ENCODE measurements around the gene ZSWIM5.
"Not testable (repeated sequence)": the region's sequence is repeated elsewhere in the genome, so short reads cannot be mapped to it uniquely, and the experiment has no call there.

The ZSWIM5 gene

DNA sequence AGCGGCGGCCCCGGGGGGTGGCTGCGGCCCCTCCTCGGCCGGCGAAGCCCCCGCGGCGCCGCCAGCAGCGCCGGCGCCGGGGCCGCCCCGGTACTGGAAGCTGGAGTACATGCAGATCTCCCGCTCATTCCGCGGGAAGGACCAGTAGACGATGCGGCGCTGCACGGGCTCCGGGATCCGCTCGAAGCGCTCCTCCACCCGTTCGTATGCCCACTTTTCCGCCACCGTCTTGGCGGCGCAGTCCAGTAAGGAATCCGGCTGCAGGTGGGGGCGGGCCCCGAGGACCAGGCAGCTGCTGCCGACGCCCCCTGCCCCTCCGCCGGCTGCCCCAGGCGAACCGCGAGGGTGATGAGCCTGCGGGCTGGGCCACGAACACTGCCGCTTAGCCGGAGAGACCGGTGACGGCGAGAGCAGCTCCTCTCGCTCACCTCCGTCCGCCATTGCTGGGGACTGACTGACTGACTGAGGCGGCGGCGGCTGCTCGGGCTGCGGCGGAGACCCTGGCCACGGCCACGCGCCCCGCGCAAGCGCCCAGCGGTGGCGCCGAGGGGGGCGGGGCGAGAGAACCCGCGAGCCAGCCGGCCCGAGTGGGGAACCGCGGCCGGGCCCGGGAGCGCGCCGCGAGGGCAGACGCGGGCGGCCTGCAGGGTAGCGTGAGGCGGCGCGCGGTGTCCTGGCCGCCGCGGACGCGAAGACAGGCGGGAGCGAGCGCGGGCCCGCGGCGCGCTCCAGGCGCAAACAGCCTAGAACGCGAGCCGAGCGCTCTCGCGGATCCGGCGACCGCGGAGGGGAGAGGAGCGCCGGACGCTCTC is at the start of gene ZSWIM5:
Gene ZSWIM5 (minus strand): TSS at position 696 of the 812 bp plus-strand sequence. CDS start 255 bp downstream, at position 441.
- TF ChIP-seq, protein P1, sequence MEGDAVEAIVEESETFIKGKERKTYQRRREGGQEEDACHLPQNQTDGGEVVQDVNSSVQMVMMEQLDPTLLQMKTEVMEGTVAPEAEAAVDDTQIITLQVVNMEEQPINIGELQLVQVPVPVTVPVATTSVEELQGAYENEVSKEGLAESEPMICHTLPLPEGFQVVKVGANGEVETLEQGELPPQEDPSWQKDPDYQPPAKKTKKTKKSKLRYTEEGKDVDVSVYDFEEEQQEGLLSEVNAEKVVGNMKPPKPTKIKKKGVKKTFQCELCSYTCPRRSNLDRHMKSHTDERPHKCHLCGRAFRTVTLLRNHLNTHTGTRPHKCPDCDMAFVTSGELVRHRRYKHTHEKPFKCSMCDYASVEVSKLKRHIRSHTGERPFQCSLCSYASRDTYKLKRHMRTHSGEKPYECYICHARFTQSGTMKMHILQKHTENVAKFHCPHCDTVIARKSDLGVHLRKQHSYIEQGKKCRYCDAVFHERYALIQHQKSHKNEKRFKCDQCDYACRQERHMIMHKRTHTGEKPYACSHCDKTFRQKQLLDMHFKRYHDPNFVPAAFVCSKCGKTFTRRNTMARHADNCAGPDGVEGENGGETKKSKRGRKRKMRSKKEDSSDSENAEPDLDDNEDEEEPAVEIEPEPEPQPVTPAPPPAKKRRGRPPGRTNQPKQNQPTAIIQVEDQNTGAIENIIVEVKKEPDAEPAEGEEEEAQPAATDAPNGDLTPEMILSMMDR (IDR thresholded peaks at IDR 0.05; ENCODE audit: insufficient read depth, missing control alignments): no peak
- no peak for FAIRE-seq
- DNase-seq (ENCODE audit: insufficient read length, low spot score): peak; percentile 34

DNA sequence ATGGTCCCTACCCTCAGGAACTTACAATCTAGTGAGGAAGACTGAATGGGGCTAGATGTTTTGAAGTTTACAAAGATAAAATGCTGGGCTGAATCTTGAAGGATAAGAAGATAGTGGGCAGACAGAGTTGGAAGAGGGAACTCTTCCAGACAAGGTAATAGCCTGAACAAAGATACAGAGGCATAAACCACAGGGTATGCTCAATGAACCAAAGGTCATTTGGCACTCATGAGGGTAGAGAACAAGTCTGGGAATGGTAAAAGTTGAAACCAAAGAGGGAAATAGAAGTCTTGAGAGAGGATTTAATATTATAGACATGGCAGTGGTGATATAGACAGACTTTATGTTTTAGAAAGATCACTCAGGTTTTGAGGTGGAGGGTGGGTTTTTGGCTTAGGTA is 48.1 kb upstream of the ZSWIM5 start:
- FAIRE-seq: no peak
- TF ChIP-seq, protein P1 (IDR thresholded peaks at IDR 0.05; ENCODE audit: insufficient read depth, missing control alignments): no peak
- DNase-seq (ENCODE audit: insufficient read length, low spot score): no peak

DNA sequence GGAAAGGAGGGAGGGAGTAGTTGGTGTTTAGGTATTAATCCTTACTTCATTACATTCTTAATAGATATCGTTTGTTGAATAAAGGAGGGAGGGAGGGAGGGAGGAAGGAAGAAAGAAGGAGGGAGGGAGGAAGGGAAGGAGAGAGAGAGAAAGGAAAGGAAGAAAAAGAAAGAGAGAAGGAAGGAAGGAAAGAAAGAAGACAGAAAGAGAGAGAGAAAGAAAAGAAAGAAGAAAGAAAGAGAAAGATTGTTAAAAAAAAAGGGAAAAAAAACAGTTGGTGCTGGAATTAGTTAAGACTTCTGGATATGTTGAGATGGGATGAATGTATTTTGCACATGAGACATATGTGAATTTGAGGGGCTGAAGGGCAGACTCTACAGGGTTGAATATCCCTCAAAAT is 44.1 kb upstream of the ZSWIM5 start:
- FAIRE-seq (no peak), DNase-seq (ENCODE audit: insufficient read length, low spot score) (no peak)
- TF ChIP-seq, protein P1 (IDR thresholded peaks at IDR 0.05; ENCODE audit: insufficient read depth, missing control alignments): no peak

DNA sequence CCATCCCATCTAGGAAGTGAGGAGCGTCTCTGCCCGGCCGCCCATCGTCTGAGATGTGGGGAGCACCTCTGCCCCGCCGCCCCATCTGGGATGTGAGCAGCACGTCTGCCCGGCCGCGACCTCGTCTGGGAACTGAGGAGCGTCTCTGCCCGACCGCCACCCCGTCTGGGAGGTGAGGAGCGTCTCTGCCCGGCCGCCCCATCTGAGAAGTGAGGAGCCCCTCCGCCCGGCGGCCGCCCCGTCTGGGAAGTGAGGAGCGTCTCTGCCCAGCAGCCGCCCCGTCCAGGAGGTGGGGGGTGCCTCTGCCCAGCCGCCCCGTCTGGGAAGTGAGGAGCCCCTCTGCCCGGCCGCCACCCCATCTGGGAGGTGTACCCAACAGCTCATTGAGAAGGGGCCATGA is 41.6 kb upstream of the ZSWIM5 start:
- FAIRE-seq; DNase-seq (ENCODE audit: insufficient read length, low spot score): not testable (repeated sequence)

DNA sequence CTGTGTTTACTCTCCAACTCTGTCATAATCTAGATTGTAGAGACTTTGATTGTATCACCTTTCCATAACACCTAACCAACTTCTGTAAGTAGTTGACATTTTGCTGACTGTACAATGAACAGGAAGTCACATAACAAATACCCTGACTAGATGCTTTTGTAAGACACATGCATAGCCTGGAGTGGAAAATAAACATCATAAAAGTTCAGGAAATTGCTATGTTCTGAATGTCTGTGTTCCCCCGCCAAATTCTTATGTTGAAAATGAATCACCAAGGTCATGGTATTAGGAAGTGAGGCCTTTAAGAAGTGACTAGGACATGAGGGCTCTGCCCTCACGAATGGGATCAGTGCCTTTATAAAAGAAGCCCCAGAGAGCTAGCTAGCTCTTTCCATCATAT is 40.4 kb upstream of the ZSWIM5 start:
- FAIRE-seq (no peak), DNase-seq (ENCODE audit: insufficient read length, low spot score) (no peak)
- TF ChIP-seq, protein P1 (IDR thresholded peaks at IDR 0.05; ENCODE audit: insufficient read depth, missing control alignments): no peak

DNA sequence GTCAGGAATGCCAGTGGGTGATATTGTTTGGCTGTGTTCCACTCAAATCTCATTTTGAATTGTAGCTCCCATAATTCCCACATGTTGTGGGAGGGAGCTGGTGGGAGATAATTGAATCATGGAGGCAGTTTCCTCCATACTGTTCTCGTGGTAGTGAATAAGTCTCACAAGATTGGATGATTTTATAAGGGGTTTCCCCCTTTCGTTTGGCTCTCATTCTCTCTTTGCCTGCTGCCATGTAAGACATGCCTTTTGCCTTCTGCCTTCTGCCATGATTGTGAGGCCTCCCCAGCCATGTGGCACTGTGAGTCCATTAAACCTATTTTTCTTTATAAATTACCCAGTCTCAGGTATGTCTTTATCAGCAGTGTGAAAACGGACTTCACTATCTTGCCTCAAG is 40.0 kb upstream of the ZSWIM5 start:
- DNase-seq (ENCODE audit: insufficient read length, low spot score); FAIRE-seq: not testable (repeated sequence)

DNA sequence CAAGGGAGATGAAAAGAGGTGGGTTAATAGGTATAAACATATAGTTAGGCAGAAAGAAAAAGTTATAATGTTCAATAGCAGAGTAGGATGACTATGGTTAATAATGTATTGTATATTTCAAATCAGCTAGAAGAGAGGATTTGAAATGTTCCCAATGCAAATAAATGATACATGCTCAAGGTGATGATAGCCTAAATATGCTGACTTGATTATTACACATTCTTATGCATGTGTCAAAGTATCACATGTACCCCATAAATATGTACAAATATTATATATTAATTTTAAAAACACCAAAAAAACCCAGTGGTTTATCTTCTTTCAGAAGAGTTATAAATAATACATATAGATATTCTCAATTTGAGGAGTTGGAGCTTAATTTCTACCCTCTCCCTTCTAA is 38.3 kb upstream of the ZSWIM5 start:
- TF ChIP-seq, protein P1 (IDR thresholded peaks at IDR 0.05; ENCODE audit: insufficient read depth, missing control alignments): no peak
- DNase-seq (ENCODE audit: insufficient read length, low spot score): no peak
- FAIRE-seq: no peak

DNA sequence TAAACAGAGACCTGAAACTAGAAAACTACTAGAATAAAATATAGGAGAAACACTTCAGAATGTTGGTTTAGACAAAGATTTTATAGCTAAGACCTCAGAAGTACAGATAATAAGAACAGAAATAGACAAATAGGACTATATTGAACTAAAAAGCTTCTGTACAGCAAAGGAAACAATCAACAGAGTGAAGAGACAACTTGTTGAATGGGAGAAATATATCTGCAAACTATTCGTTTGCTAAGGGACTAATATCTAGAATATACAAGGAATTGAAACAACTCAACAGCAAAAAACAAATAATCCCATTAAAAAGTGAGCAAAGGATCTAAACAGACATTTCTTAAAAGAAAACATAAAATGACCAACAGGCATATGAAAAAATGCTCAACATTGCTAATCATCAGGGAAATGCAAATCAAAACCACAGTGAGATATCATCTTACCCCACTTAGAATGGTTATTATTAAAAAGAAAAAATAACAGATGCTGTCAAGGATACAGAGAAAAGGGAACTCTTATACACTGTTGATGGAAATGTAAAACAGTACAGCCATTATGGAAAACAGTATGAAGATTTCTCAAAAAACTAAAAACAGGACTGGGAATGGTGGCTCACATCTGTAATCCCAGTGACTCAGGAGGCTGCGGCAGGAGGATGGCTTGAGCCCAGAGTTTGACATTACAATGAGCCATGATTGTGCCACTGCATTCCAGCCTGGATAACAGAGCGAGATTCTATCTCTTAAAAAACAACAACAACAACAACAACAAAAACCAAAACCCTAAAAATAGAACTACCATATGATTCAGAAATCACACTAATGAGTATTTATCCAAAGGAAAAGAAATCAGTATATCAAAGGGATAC is 37.3 kb upstream of the ZSWIM5 start:
- FAIRE-seq (no peak), DNase-seq (ENCODE audit: insufficient read length, low spot score) (no peak)
- TF ChIP-seq, protein P1 (IDR thresholded peaks at IDR 0.05; ENCODE audit: insufficient read depth, missing control alignments): no peak

Data from D721Med (cell line).